Coronary artery (tissue), 2 donors: ENCODE measurements around the gene TBC1D8.

Experiments used
- DNase-seq: peaks from one replicate; pipeline ENCODE4 v3.0.0-alpha.2; 2017; ENCODE audit warnings: low spot score
- H3K27ac ChIP-seq, 2 donors: fragments of 200-600 bp; sonication (generic); one replicate each; pipeline ENCODE4 v1.5.1; 2016 to 2019
- H3K4me3 ChIP-seq: fragments of 200-600 bp; sonication (generic); 2 replicates; pipeline ENCODE4 v1.5.1; 2016; ENCODE audit warnings: mild to moderate bottlenecking, moderate library complexity
- CTCF ChIP-seq: fragments of 200-600 bp; sonication (generic); IDR thresholded peaks from one replicate; pipeline ENCODE4 v1.5.1; 2019; ENCODE audit warnings: antibody characterized with exemption

Gene TBC1D8

GRCh38 chr2:100993294-100993693 is 157.9 kb downstream of the TBC1D8 start:
- TF ChIP-seq CTCF, result no peak
- DNase-seq, result no peak
- H3K4me3 ChIP-seq, result no peak overlapping the region
- no peak overlapping the region for H3K27ac ChIP-seq

- TF ChIP-seq CTCF, result no peak
- Histone ChIP-seq H3K4me3 (no peak overlapping the region), H3K27ac (no peak overlapping the region)
- DNase-seq, result no peak
These were observed 158.9 kb downstream of the TBC1D8 start for GRCh38 chr2:100992262-100992661.

- DNase-seq, result no peak
- no peak for TF ChIP-seq CTCF
- H3K27ac ChIP-seq, result no peak overlapping the region
These were observed 159.8 kb downstream of the TBC1D8 start for GRCh38 chr2:100991404-100991773.

GRCh38 chr2:100990650-100991403 is 160.4 kb downstream of the TBC1D8 start:
- H3K4me3 ChIP-seq, result no peak overlapping the region

More at GRCh38 chr2:100991404-100991773, 159.8 kb downstream of the TBC1D8 start:
- H3K4me3 ChIP-seq, result no peak overlapping the region

GRCh38 chr2:100990166-100990565 is 161.0 kb downstream of the TBC1D8 start:
- no peak for TF ChIP-seq CTCF
- Histone ChIP-seq H3K4me3 (no peak overlapping the region), H3K27ac (no peak overlapping the region)
- DNase-seq, result no peak

More at GRCh38 chr2:100990650-100991403, 160.4 kb downstream of the TBC1D8 start:
- H3K27ac ChIP-seq, result no peak overlapping the region
- no peak for DNase-seq
- TF ChIP-seq CTCF, result no peak

- no peak for TF ChIP-seq CTCF
- DNase-seq, result no peak
- Histone ChIP-seq H3K4me3 (no peak overlapping the region), H3K27ac (no peak overlapping the region)
These were observed 161.5 kb downstream of the TBC1D8 start for GRCh38 chr2:100989666-100990065.

- no peak overlapping the region for H3K4me3 ChIP-seq
- DNase-seq, result no peak
- no peak overlapping the region for H3K27ac ChIP-seq
- TF ChIP-seq CTCF, result no peak
These were observed 162.4 kb downstream of the TBC1D8 start for GRCh38 chr2:100988630-100989417.
